ENCODE measurements around the gene GRIK3.

GRCh38 chr1:36818771-36819170 lies 215.5 kb downstream of the GRIK3 start:
- no peak for TF ChIP-seq REST (IDR thresholded peaks at IDR 0.05; ENCODE audit: low read depth)
- TF ChIP-seq TEAD4 (IDR thresholded peaks at IDR 0.05) = no peak
- TF ChIP-seq CREB1 (IDR thresholded peaks at IDR 0.05; ENCODE audit: low read depth) = no peak
- no peak for TF ChIP-seq NFIC (IDR thresholded peaks at IDR 0.05)
- no peak for TF ChIP-seq MAX (IDR thresholded peaks at IDR 0.05)
- TF ChIP-seq CEBPB (IDR thresholded peaks at IDR 0.05) = no peak
- TF ChIP-seq RAD21 (IDR thresholded peaks at IDR 0.05; ENCODE audit: low read depth) = no peak
